Lower leg skin (tissue), 4 donors: ENCODE measurements around the gene DHTKD1. TPM values are rescaled to one million over a fixed set of nuclear protein-coding genes. Genes with fewer than 3 reads are reported as not detected.

ENCODE experiments used
- DNase-seq, 2 donors: peaks; one replicate each; pipeline ENCODE4 v3.0.0-alpha.2; 2019; ENCODE audit warnings: low spot score in 2 of 2
- H3K4me3 ChIP-seq: fragments of 200-600 bp; sonication (generic); 2 replicates; pipeline ENCODE4 v1.5.1; 2017; ENCODE audit warnings: mild to moderate bottlenecking, low read depth; ENCODE audit not compliant: poor library complexity, severe bottlenecking
- CTCF ChIP-seq, 3 donors: fragments of 450-650 bp; IDR thresholded peaks; one replicate each; pipeline ENCODE4 v1.5.1; 2016; ENCODE audit warnings: antibody characterized with exemption in 3 of 3, mild to moderate bottlenecking in 3 of 3, moderate library complexity in 2 of 3
- POLR2A ChIP-seq, 2 donors: fragments of 450-650 bp; IDR thresholded peaks; one replicate each; pipeline ENCODE4 v1.6.1; 2016 to 2017; ENCODE audit warnings: antibody characterized with exemption in 2 of 2, mild to moderate bottlenecking in 1 of 2, moderate library complexity in 1 of 2
- WGBS, 2 donors: methylation state at CpG; one replicate each; pipeline ENCODE4 v1.1.5; 2018; 5-methylcytosine and 5-hydroxymethylcytosine counted together
- intact Hi-C: fragments of 100-400 bp; cut with DNase I; formaldehyde crosslinking; loops from one replicate; pipeline ENCODE4 v1.15.0; 2023; ENCODE audit warnings: low total_unique reads
- total RNA-seq, 4 donors: library from RNA; depleted of rRNA; stranded (reverse); fragments of >200 nt; gene quantifications; one replicate each; pipeline ENCODE4 v1.1.0, GENCODE V29; 2016

Gene DHTKD1
- total RNA-seq, 4 donors from 2014 or later = 9.7 to 18.7 (median 13.1) TPM

GRCh38 chr10:12109286-12109685 lies 40.5 kb downstream of the DHTKD1 start:
- no peak for DNase-seq
- H3K4me3 ChIP-seq = no peak overlapping the region
- intact Hi-C loops = no loop called here
- WGBS, 2 donors = 96 to 97% methylated on average over 5 of the region's 5 CpGs
- no peak for TF ChIP-seq CTCF (IDR thresholded peaks at IDR 0.05)
- TF ChIP-seq POLR2A (IDR thresholded peaks at IDR 0.05) = no peak

GRCh38 chr10:12111528-12111927 lies 42.8 kb downstream of the DHTKD1 start:
- no peak overlapping the region for H3K4me3 ChIP-seq
- no peak for DNase-seq
- TF ChIP-seq POLR2A (IDR thresholded peaks at IDR 0.05) = no peak
- no peak for TF ChIP-seq CTCF (IDR thresholded peaks at IDR 0.05)
- intact Hi-C loops = loop anchor here (10.0 kb wide), 1 partner anchor 967 kb away; no protein-coding TSS in a partner anchor

GRCh38 chr10:12113627-12114026 lies 44.9 kb downstream of the DHTKD1 start:
- DNase-seq = no peak
- WGBS, 2 donors = 96 to 97% methylated on average over 2 of the region's 2 CpGs
- intact Hi-C loops = loop anchor here (10.0 kb wide), 1 partner anchor 969 kb away; no protein-coding TSS in a partner anchor
- TF ChIP-seq POLR2A (IDR thresholded peaks at IDR 0.05) (no peak), CTCF (IDR thresholded peaks at IDR 0.05) (no peak)
- H3K4me3 ChIP-seq = no peak overlapping the region

GRCh38 chr10:12121673-12122072 lies 52.9 kb downstream of the DHTKD1 start:
- no peak overlapping the region for H3K4me3 ChIP-seq
- WGBS, 2 donors = 87 to 94% methylated on average over 4 of the region's 4 CpGs
- intact Hi-C loops = no loop called here
- TF ChIP-seq POLR2A (IDR thresholded peaks at IDR 0.05) (no peak), CTCF (IDR thresholded peaks at IDR 0.05) (no peak)
- no peak for DNase-seq

GRCh38 chr10:12129222-12130111 lies 60.7 kb downstream of the DHTKD1 start, which contains the start of gene SEC61A2:
Gene SEC61A2 (plus strand): TSS chr10:12129677. CDS start chr10:12129788, 111 bp downstream.
- intact Hi-C loops = no loop called here
- WGBS, 2 donors = 0% methylated on average over 37 to 104 of the region's 108 CpGs
- peak; percentile 90 to 99 for DNase-seq
- TF ChIP-seq CTCF (IDR thresholded peaks at IDR 0.05) = no peak
- TF ChIP-seq POLR2A (IDR thresholded peaks at IDR 0.05) = no peak
- peak within 1 kb of the TSS; percentile 81 for H3K4me3 ChIP-seq
